Colonic mucosa (tissue), 4 donors: ENCODE data around the gene OGDH. TPM values are rescaled to one million over a fixed set of nuclear protein-coding genes. Genes with fewer than 3 reads are reported as not detected.

Experiments used
- DNase-seq: peaks from one replicate; pipeline ENCODE4 v3.0.0-alpha.2; 2020
- H3K27ac ChIP-seq: fragments of 200-600 bp; one replicate; pipeline ENCODE4 v1.8.0; 2021
- H3K27me3 ChIP-seq: fragments of 200-600 bp; one replicate; pipeline ENCODE4 v1.8.0; 2021
- H3K36me3 ChIP-seq: fragments of 200-600 bp; one replicate; pipeline ENCODE4 v1.8.0; 2021
- H3K4me1 ChIP-seq: fragments of 200-600 bp; one replicate; pipeline ENCODE4 v1.8.0; 2021; ENCODE audit warnings: mild to moderate bottlenecking
- H3K4me3 ChIP-seq: fragments of 200-600 bp; one replicate; pipeline ENCODE4 v1.8.0; 2021
- H3K9ac ChIP-seq, 2 donors: one replicate each; pipeline ENCODE4 v1.7.0; 2013; ENCODE audit warnings: control low read depth in 2 of 2, low read depth in 2 of 2, low read length in 2 of 2
- H3K9me3 ChIP-seq: fragments of 200-600 bp; one replicate; pipeline ENCODE4 v1.8.0; 2021
- intact Hi-C: fragments of 100-400 bp; cut with DNase I; formaldehyde crosslinking; loops from one replicate; pipeline ENCODE4 v1.14.1; 2022
- total RNA-seq, 2 donors: library from RNA; stranded (reverse); fragmentation: NEBNext Ultra II Directional in 1 of 2; extraction: Animal tissue kit (Norgen Biotek cat#: 25700) in 1 of 2; gene quantifications; one replicate each; pipeline ENCODE4 v1.2.1, GENCODE V29; 2021
- TF ChIP-seq, protein P1 (sequence below): fragments of 200-600 bp; IDR thresholded peaks from one replicate; pipeline ENCODE4 v1.8.0; 2022; ENCODE audit warnings: antibody characterized with exemption, mild to moderate bottlenecking
- donor health status: healthy.
- donor health status: DM: no; HTN: no; CAD: no.
- donor health status: DM: no; HTN: no; CAD: no.

The OGDH gene
- total RNA-seq, 2 donors from 2014 or later: 142 to 164 TPM

DNA sequence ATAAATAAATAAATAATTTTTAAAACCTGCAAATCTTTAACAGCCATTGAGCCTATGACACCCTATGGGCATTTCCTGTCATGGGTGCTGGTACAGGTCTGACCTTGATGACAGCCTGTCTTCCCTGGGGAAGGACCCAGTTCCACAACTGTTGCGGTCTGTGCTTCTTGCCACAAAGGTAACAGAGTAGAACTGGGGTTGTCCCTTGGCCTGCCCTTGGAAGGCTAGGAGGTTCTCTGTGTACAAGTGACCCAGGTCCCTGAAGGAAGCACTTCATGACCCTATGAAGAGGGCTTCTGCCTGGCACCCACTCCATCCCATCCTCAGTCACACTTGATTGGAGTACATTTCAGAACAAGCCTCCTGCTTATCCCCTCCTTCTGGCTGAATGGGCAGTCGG is 66.9 kb downstream of the OGDH start:
- Histone ChIP-seq H3K9me3 (no peaks in the 10 kb centered on the region), H3K27ac (no peak overlapping the region), H3K27me3 (no peaks in the 10 kb centered on the region), H3K4me3 (no peak overlapping the region), H3K9ac (no peak overlapping the region), H3K4me1 (no peaks in the 10 kb centered on the region), H3K36me3 (no peaks in the 10 kb centered on the region)
- no peak for DNase-seq
- intact Hi-C loops: no loop called here
- TF ChIP-seq, protein P1, sequence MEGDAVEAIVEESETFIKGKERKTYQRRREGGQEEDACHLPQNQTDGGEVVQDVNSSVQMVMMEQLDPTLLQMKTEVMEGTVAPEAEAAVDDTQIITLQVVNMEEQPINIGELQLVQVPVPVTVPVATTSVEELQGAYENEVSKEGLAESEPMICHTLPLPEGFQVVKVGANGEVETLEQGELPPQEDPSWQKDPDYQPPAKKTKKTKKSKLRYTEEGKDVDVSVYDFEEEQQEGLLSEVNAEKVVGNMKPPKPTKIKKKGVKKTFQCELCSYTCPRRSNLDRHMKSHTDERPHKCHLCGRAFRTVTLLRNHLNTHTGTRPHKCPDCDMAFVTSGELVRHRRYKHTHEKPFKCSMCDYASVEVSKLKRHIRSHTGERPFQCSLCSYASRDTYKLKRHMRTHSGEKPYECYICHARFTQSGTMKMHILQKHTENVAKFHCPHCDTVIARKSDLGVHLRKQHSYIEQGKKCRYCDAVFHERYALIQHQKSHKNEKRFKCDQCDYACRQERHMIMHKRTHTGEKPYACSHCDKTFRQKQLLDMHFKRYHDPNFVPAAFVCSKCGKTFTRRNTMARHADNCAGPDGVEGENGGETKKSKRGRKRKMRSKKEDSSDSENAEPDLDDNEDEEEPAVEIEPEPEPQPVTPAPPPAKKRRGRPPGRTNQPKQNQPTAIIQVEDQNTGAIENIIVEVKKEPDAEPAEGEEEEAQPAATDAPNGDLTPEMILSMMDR: no peak

GRCh38 chr7:44673771-44674170 is 67.3 kb downstream of the OGDH start:
- no peaks in the 10 kb centered on the region for H3K36me3 ChIP-seq
- no peaks in the 10 kb centered on the region for H3K4me1 ChIP-seq
- no peaks in the 10 kb centered on the region for H3K27me3 ChIP-seq
- no peak overlapping the region for H3K9ac ChIP-seq
- intact Hi-C loops: no loop called here
- TF ChIP-seq, protein P1: no peak
- H3K27ac ChIP-seq: no peak overlapping the region
- no peaks in the 10 kb centered on the region for H3K9me3 ChIP-seq
- no peak overlapping the region for H3K4me3 ChIP-seq
- no peak for DNase-seq

GRCh38 chr7:44674381-44674780 is 68.0 kb downstream of the OGDH start:
- H3K4me3 ChIP-seq: no peak overlapping the region
- no peaks in the 10 kb centered on the region for H3K27me3 ChIP-seq
- no peak overlapping the region for H3K27ac ChIP-seq
- H3K4me1 ChIP-seq: no peaks in the 10 kb centered on the region
- TF ChIP-seq, protein P1: no peak
- H3K9me3 ChIP-seq: no peaks in the 10 kb centered on the region
- intact Hi-C loops: no loop called here
- DNase-seq: no peak
- H3K36me3 ChIP-seq: no peaks in the 10 kb centered on the region
- H3K9ac ChIP-seq: no peak overlapping the region

GRCh38 chr7:44676776-44677175 is 70.3 kb downstream of the OGDH start:
- TF ChIP-seq, protein P1: no peak
- Histone ChIP-seq H3K4me1 (no peaks in the 10 kb centered on the region), H3K9ac (no peak overlapping the region), H3K27ac (no peak overlapping the region), H3K9me3 (no peaks in the 10 kb centered on the region), H3K27me3 (no peaks in the 10 kb centered on the region), H3K36me3 (peaks cover 3% of the 10 kb centered on the region), H3K4me3 (no peak overlapping the region)
- intact Hi-C loops: no loop called here
- no peak for DNase-seq

DNA sequence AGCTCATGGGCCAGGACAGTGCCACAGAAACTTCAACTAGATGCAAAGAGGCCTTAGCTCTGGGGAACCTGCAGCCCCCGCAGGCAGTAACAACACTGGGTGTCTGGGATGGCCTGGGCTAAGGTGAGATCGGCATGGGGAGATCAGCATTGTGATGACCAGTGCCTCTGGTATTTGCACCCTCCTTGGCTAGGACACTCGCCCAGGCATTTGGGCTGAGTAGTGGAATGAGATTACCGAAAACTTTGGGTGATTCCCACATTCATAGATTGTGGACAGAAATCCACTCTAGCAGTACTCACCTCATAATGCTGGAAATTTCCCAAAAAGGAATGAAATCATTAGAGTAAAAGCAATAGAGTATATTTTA is 71.7 kb downstream of the OGDH start:
- Histone ChIP-seq H3K4me3 (no peak overlapping the region), H3K9me3 (no peaks in the 10 kb centered on the region), H3K4me1 (no peaks in the 10 kb centered on the region), H3K9ac (no peak overlapping the region), H3K36me3 (peaks cover 3% of the 10 kb centered on the region), H3K27me3 (no peaks in the 10 kb centered on the region), H3K27ac (no peak overlapping the region)
- TF ChIP-seq, protein P1: no peak
- no peak for DNase-seq
- intact Hi-C loops: no loop called here
